Measurements from ENCODE around the gene LCN2.
"Not testable (repeated sequence)": the region's sequence is repeated elsewhere in the genome, so short reads cannot be mapped to it uniquely, and the experiment has no call there.

Gene LCN2

GRCh38 chr9:128128836-128129590 lies 20.2 kb upstream of the LCN2 start:
- DNase-seq (ENCODE audit: low spot score) = no peak

- not testable (repeated sequence) for DNase-seq (ENCODE audit: low spot score)
Measured at GRCh38 chr9:128129976-128130590, 19.2 kb upstream of the LCN2 start.

GRCh38 chr9:128130651-128131050 lies 18.6 kb upstream of the LCN2 start:
- not testable (repeated sequence) for DNase-seq (ENCODE audit: low spot score)

DNA sequence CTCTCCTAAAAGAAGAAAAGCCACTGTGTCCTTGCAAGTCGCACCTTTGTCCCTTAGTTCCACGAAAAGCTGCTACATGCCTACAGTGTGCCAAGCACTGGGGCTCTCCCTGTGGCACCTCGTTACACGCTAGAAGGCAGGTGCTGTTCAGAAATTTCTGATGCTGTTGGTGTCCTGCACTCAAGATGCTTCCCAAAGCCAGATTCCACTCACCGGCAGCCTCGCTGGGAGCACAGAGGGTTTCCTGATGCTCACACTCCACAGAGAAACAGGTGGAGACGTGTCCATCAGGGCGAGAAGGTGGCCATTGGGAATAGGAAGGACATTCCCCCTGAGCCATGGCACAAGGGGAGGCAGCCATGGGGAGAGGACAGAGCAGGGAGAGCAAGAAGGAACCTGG lies 17.9 kb upstream of the LCN2 start:
- not testable (repeated sequence) for DNase-seq (ENCODE audit: low spot score)

DNA sequence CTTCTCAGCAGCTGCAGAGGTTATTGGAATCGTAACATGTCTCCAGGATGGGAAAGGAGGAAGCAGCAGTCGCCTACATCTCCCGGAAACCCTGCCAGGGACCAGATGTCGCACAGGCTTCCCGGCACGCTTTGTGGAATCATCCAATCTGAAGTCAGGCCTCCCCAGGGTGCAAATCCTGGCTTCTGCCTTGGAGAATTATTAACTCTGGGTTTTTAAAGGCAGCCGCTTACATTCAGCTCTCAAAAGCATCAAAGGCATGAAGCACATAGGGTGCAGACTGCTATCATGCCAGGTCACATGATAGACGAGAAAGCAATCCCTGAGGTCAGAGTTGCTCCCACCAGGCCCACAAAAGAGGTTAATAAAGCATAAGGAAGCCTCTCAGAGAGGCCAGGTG lies 17.1 kb upstream of the LCN2 start:
- not testable (repeated sequence) for DNase-seq (ENCODE audit: low spot score)

DNA sequence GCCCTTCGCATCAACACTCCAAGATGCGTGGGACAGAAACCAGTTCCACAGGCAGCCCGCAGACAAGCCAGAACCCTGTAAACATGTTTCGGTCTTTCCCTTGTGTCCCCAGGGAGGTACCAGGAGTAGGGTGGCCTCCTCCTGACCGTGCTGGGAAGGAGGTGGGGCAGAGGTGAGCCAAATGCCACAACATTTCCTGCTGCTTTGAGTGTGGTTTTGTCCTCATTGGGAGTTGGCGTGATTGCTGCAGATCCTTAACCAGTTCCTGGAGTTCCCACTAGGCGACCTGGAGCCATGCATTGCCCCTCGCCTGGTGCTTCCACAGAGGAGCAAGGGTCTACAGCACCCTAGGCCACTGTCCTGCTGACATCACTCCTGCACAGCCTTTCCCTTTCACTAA lies 13.7 kb upstream of the LCN2 start:
- DNase-seq (ENCODE audit: low spot score) = not testable (repeated sequence)

DNA sequence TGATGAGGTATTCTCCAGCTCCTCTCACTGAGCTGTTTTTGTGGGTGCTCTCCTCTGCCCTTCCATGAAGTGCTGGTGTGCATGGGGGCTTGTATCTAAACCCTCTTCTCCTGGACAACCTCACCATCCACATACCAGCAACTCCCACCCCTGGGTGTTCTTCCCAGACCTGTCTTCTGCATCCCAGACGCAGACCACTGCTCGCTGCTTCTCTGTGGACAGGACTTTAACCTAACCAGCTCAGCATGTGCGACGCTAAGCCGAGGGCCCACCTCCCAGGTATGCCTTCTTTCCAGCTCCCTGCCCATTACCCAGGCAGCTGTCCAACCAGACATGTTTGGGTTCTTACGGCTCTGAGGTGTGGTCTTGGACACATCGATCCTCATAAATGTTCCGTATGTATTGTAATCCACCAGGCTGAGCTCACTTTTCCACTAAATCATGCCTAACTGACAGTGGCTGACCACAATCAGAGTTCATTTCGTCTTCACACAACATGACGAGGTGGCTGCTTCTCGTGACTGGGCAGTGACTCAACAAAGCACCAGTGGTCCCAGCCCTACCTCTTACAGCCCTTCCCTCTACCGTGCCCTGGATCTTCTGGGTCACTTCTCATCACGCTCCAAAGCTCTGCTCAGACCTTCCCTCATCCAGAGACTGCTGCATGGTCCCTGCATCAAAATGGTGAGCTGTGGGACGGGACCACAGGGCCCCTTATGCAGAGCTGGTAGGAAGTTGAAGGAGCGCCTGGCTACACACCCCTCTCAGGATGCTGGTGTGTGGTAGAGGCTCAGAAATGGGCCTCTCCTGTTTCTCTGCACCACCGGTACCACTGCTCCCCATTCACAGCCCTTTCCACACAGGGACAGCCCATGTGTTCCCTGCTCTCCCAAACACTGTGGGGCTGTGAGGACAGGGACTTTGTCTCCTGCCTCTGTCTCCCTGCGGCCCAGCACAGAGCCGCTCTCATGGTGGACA lies 12.1 kb upstream of the LCN2 start:
- no peak for DNase-seq (ENCODE audit: low spot score)

DNA sequence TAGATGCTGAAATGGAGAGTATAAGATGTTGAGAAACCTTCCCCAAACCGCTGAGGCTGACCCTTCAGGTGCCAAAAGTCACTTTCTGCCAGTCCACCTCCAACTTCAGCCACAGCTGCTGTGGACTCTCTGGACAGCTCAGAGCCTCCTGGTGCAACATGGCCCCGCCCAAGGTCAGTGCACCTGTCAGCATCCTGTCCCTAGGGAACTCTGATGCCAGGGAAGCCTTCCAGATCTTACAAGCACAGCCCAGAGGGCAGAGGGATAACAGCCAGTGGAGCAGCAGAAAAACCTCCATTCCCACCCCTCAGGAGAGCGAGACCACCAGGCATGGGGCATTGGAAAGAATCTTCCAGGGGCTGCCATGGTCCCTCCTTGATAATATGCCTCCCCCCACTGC lies 11.3 kb upstream of the LCN2 start:
- no peak for DNase-seq (ENCODE audit: low spot score)

- no peak for DNase-seq (ENCODE audit: low spot score)
Measured at GRCh38 chr9:128139621-128140020, 9.6 kb upstream of the LCN2 start.

DNA sequence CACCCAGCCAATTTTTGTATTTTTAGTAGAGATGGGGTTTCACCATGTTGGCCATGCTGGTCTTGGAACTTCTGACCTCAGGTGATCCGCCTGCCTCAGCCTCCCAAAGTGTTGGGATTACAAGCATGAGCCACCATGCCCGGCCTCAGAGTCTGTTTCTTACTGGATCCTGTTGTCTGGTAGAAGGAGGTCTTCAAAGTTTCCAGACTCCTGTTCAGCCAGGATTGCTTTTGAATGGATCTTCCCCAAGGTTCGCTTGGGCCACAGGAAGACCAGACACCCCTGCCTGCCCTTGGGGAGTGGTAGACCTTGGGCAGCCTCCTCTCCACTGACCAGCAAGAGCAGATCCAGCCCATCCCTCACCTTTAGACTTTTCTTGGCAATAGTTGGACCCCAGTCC lies 7.6 kb upstream of the LCN2 start:
- DNase-seq (ENCODE audit: low spot score) = no peak

- DNase-seq (ENCODE audit: low spot score) = no peak
Measured at GRCh38 chr9:128142061-128142460, 7.2 kb upstream of the LCN2 start.

DNA sequence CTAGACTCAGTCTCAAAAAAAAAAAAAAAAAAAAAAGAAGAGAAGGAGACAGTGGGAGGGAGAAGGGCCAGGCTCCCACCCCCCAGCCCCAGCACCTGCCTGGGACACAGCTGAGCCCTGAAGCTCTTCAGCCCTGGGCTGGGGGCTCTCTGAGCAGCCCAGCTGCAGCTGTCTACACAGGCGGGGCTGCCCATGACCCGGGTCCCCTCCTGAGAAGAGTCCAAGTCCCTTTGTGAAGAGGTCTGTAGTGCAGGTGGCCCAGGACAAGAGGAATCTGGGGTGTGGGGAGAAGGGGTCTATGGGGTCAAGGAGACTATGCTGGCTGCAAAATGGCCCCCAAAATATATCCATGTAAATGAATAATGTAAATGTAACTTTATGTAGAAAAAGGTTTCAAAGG lies 6.7 kb upstream of the LCN2 start:
- no peak for DNase-seq (ENCODE audit: low spot score)

DNA sequence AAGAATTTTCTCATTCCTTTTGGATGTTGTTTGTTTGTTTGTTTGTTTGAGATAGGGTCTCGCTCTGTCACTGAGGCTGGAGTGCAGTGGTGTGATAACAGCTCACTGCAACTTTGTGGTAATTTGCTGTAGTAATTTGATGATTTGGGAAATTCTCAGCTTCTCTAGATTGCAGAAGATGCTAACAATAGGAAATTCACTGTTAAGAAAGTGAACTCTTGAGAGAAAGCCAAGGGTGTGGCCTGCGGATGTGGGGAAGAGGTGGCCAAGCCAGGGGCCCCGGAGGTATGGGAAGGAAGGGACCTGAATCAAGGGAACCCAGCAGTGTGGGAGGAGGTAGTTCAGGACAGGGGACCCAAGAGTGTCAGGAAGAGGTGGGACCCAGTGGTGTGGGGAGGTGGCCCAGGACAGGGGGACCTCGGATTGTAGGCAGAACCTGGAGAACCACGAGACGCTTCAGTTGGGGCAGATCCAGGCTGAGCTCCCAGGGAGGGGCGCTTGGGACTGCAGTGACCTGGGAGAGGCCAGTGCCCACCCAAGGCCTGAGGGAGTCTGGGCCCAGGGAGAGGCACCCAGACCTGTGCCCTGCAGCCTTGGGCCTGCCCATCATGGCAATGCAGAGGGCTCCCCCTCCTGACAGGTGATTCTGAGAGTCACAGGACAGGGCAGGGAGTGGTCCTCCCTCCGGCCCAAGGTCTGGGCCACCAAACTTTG lies 5.6 kb upstream of the LCN2 start:
- DNase-seq (ENCODE audit: low spot score) = no peak

GRCh38 chr9:128144239-128145181 lies 4.7 kb upstream of the LCN2 start:
- no peak for DNase-seq (ENCODE audit: low spot score)

DNA sequence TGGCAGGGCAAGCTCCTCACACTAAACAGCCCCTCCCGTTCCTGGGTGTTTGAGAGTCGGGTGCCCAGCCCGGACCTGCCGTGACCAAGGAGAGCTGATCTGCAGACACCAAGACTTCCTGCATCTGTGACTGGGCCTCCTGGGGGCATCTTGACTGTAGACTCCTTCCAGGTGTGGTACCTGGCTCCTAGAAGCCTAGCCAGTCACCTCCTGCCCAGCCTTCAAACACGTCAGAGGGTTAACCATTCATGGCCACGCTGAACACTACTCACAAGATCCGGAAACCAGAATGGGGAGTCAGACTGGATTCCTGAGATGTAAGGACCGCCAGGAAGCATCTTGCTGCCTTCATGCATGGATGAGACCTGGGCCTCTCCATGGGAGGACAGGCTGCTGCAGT lies 3.7 kb upstream of the LCN2 start:
- DNase-seq (ENCODE audit: low spot score) = no peak

DNA sequence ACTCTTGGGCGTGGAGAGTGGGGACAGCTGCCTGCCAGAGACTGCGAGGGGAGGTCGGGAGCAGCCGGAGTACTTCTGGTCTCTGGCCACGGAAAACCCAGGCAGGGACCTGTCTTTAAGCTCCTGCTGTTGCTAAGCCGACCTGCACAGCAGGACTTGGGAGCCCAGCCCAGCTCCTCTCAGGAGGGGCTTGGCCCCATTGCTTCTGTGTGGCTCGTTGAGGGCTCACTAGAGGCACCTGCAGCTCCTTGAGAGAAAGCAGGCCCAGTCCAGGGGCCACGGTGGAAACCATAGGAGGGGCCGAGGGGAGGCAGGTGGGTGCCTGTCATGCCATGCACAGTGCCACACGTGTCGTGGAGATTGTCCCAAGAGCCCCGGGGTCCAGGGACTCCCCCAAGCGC lies 3.3 kb upstream of the LCN2 start:
- no peak for DNase-seq (ENCODE audit: low spot score)

DNA sequence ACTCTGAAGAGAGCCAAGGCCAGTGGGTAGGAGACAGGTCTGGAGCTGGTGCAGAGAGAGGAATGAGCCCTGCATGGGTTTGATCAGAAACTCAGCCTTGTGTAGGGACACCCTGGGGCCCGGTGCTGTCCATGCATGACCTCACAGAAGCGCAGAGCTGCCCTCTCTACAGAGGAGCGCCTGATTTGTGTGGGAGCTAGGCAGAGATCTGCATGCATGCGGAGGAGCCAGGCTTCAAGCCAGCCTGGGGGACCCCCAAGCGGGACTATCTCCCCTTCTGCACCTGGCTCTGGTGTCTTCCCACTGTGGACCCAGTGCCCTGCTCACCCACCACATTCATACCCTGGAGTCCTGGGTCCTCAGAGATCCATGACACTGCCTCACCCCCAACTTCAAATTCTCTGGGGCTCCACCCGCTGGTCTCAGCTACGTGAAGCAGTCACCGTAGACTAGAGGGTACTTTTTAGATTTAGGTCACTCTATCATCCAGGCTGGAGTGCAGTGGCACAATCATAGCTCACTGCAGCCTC lies 2.6 kb upstream of the LCN2 start:
- DNase-seq (ENCODE audit: low spot score) = no peak

GRCh38 chr9:128148509-128149000 lies 698 bp upstream of the LCN2 start:
- no peak for DNase-seq (ENCODE audit: low spot score)

GRCh38 chr9:128149951-128150593 lies 819 bp downstream of the LCN2 start:
- no peak for DNase-seq (ENCODE audit: low spot score)

Measured in hepatic stellate cell (primary cell).